H1 (cell line): ENCODE data around the gene SSTR5.

Source experiments
- CREB1 ChIP-seq: IDR thresholded peaks from 2 replicates; pipeline ENCODE4 v1.6.1; 2012; ENCODE audit warnings: inconsistent platforms
- CTCF ChIP-seq, 3 experiments: IDR thresholded peaks; 1 replicate in 2 of 3; 2 replicates in 1 of 3; pipeline versions ENCODE4 v1.5.1 to v1.6.1; 2011; ENCODE audit warnings: low read length in 3 of 3, mild to moderate bottlenecking in 3 of 3, inconsistent platforms in 2 of 3, low read depth in 1 of 3, moderate library complexity in 1 of 3; ENCODE audit not compliant: insufficient read depth in 1 of 3; ENCODE audit errors: control extremely low read depth in 1 of 3
- EP300 ChIP-seq, 2 experiments: IDR thresholded peaks; 1 replicate in 1 of 2; 2 replicates in 1 of 2; pipeline ENCODE4 v1.6.1; 2011 to 2012; ENCODE audit warnings: low read depth in 2 of 2, low read length in 2 of 2, mild to moderate bottlenecking in 2 of 2, borderline replicate concordance in 1 of 2, inconsistent platforms in 1 of 2, moderate library complexity in 1 of 2
- POLR2AphosphoS5 ChIP-seq: IDR thresholded peaks from 2 replicates; pipeline ENCODE4 v1.6.1; 2011; ENCODE audit warnings: low read depth, low read length
- RAD21 ChIP-seq, 2 experiments: IDR thresholded peaks in 1 of 2; conservative IDR thresholded peaks in 1 of 2; 2 replicates each; pipeline ENCODE4 v1.6.1; 2011; ENCODE audit warnings: low read depth in 2 of 2, low read length in 2 of 2, improper control_type of control experiment in 1 of 2, inconsistent platforms in 1 of 2, mild to moderate bottlenecking in 1 of 2, moderate library complexity in 1 of 2
- YY1 ChIP-seq: IDR thresholded peaks from 2 replicates; pipeline ENCODE4 v1.6.1; 2011; ENCODE audit warnings: low read depth, mild to moderate bottlenecking, low read length

- TF ChIP-seq CREB1 (no peak), YY1 (no peak), CTCF (IDR thresholded peaks at IDR 0.05; ENCODE audit: control extremely low read depth in 1 of 3, insufficient read depth in 1 of 3, low read depth in 1 of 3, low read length in 3 of 3) (no peak), EP300 (IDR thresholded peaks at IDR 0.05; ENCODE audit: borderline replicate concordance in 1 of 2, low read depth in 2 of 2, low read length in 2 of 2) (no peak), RAD21 (IDR thresholded peaks at IDR 0.05 in 1 of 2, conservative IDR thresholded peaks at IDR 0.05 in 1 of 2; ENCODE audit: low read depth in 2 of 2, low read length in 2 of 2) (no peak), POLR2AphosphoS5 (no peak)
Observed at GRCh38 chr16:1094124-1094479, 21.6 kb downstream of the SSTR5 start.
